ENCODE data around the gene KCNJ9.

DNA sequence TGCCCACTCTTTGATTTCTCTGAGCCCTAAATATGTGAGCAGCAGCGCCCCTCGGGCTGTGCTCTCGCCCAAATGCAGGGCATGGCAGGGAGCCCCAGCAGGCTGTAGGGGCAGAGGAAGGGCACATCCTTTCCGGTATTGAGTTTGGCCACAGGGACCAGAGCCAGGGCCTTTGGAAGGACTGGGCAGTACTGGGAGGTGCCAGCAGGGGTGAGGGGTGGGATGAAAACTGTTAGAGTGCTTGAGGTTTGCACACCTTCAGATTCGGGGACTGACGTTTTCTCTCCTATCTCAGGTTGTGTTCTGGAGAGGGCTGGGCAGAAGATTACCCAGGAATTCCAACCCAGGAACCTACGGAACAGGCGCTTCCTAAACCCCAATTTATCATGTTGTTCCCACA is 32.1 kb downstream of the KCNJ9 start:
- TF ChIP-seq CTCF (conservative IDR thresholded peaks at IDR 0.05; ENCODE audit: low read length) (no peak), EZH2phosphoT487 (IDR thresholded peaks at IDR 0.05; ENCODE audit: borderline replicate concordance) (no peak)
